H1 (cell line): Measurements from ENCODE around the gene MARS1. TPM values are rescaled to one million over a fixed set of nuclear protein-coding genes. Genes with fewer than 3 reads are reported as not detected.

Source experiments
- EGR1 ChIP-seq: IDR thresholded peaks from 2 replicates; pipeline ENCODE4 v1.6.1; 2011; ENCODE audit warnings: low read depth, low read length, borderline replicate concordance
- JUND ChIP-seq: IDR thresholded peaks from 2 replicates; pipeline ENCODE4 v1.6.1; 2011; ENCODE audit warnings: mild to moderate bottlenecking, improper control_type of control experiment, low read length
- MAFK ChIP-seq: IDR thresholded peaks from 2 replicates; pipeline ENCODE4 v1.6.1; 2012; ENCODE audit warnings: low read depth, mild to moderate bottlenecking, improper control_type of control experiment, low read length
- POLR2AphosphoS5 ChIP-seq: IDR thresholded peaks from 2 replicates; pipeline ENCODE4 v1.6.1; 2011; ENCODE audit warnings: low read depth, low read length
- RNF2 ChIP-seq: fragments of 200-900, 300-1000 bp; sonication (generic); IDR thresholded peaks from 2 replicates; pipeline ENCODE4 v1.7.1; 2016; ENCODE audit warnings: borderline replicate concordance, low read depth, mild to moderate bottlenecking, antibody characterized with exemption, low read length; ENCODE audit not compliant: poor library complexity, severe bottlenecking; ENCODE audit errors: missing control alignments
- RXRA ChIP-seq: IDR thresholded peaks from 2 replicates; pipeline ENCODE4 v1.6.1; 2011; ENCODE audit warnings: low read depth, mild to moderate bottlenecking, low read length, moderate library complexity; ENCODE audit not compliant: insufficient read depth
- TAF1 ChIP-seq: IDR thresholded peaks from 2 replicates; pipeline ENCODE4 v1.6.1; 2011; ENCODE audit warnings: mild to moderate bottlenecking, low read depth, low read length
- TCF12 ChIP-seq: IDR thresholded peaks from 2 replicates; pipeline ENCODE4 v1.6.1; 2011; ENCODE audit warnings: low read depth, mild to moderate bottlenecking, low read length
- polyA plus RNA-seq, 7 experiments: library from polyadenylated mRNA; depleted of rRNA in 3 of 7; stranded (reverse) in 5 of 7; unstranded in 2 of 7; fragments of >200 nt in 5 of 7; fragments of 200-250 nt in 2 of 7; gene quantifications; 1 replicate in 5 of 7; 2 replicates in 1 of 7; 4 replicates in 1 of 7; pipeline versions ENCODE4 v1.2.1 to v1.2.3, GENCODE V29; 2011 to 2013; ENCODE audit warnings: missing spikeins in 2 of 7, mixed read lengths in 2 of 7
- total RNA-seq: library from RNA; stranded (reverse); fragmentation: NEBNext Ultra II Directional; extraction: Animal tissue kit (Norgen Biotek cat#: 25700); gene quantifications from 2 replicates; pipeline ENCODE4 v1.2.1, GENCODE V29; 2021

MARS1 gene
- total and polyA plus RNA-seq, 2 of the 8 experiments (the other 6 are each of a cell fraction or from before 2014, with no cell fraction given) = 194 to 407 TPM

GRCh38 chr12:57553343-57554202, 65.7 kb downstream of the MARS1 start (continued):
- TF ChIP-seq EGR1 = no peak
- TF ChIP-seq TAF1 = no peak
- TF ChIP-seq TCF12 = no peak
- TF ChIP-seq RNF2 = no peak
- TF ChIP-seq RXRA = no peak
- no peak for TF ChIP-seq MAFK
- no peak for TF ChIP-seq JUND
- no peak for TF ChIP-seq POLR2AphosphoS5
